ENCODE results near the gene CHCHD6.

DNA sequence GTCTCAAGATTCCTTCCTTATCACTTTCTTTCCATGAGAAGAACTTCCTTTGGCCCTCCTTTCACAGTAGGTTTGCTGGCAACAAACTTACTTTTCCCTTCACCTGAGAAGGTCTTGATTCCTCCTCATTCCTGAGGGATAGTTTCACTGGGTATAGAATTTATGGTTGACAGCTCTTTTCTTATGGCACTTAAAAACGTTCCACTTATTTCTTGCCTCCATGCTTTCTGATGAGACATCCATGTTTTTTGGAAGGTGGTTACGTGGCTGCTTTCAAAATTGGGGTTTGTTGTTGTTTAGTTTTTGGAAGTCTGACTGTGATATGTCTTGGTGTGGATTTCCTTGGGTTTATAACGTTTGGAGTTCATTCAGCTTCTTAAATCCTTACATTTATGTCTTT, 270.7 kb downstream of the CHCHD6 start:
- no peak for TF ChIP-seq SIN3A (IDR thresholded peaks at IDR 0.05; ENCODE audit: borderline replicate concordance, insufficient read depth, low read length)
- no peak for TF ChIP-seq TAF1 (IDR thresholded peaks at IDR 0.05; ENCODE audit: borderline replicate concordance, insufficient read depth, low read length)
- TF ChIP-seq POLR2AphosphoS5 (IDR thresholded peaks at IDR 0.05; ENCODE audit: low read depth, low read length): no peak
- TF ChIP-seq, protein P1, sequence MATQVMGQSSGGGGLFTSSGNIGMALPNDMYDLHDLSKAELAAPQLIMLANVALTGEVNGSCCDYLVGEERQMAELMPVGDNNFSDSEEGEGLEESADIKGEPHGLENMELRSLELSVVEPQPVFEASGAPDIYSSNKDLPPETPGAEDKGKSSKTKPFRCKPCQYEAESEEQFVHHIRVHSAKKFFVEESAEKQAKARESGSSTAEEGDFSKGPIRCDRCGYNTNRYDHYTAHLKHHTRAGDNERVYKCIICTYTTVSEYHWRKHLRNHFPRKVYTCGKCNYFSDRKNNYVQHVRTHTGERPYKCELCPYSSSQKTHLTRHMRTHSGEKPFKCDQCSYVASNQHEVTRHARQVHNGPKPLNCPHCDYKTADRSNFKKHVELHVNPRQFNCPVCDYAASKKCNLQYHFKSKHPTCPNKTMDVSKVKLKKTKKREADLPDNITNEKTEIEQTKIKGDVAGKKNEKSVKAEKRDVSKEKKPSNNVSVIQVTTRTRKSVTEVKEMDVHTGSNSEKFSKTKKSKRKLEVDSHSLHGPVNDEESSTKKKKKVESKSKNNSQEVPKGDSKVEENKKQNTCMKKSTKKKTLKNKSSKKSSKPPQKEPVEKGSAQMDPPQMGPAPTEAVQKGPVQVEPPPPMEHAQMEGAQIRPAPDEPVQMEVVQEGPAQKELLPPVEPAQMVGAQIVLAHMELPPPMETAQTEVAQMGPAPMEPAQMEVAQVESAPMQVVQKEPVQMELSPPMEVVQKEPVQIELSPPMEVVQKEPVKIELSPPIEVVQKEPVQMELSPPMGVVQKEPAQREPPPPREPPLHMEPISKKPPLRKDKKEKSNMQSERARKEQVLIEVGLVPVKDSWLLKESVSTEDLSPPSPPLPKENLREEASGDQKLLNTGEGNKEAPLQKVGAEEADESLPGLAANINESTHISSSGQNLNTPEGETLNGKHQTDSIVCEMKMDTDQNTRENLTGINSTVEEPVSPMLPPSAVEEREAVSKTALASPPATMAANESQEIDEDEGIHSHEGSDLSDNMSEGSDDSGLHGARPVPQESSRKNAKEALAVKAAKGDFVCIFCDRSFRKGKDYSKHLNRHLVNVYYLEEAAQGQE (IDR thresholded peaks at IDR 0.05; ENCODE audit: insufficient read depth in 1 of 2, low read depth in 2 of 2, low read length in 2 of 2): no peak
